HCT116 (cell line): ENCODE measurements around the gene GRAMD4. TPM values are rescaled to one million over a fixed set of nuclear protein-coding genes. Genes with fewer than 3 reads are reported as not detected.

Experiments used
- ATAC-seq: fragments of 200-7000 bp; cut with Tn5 transposase; 2 replicates; pipeline ENCODE4 v1.9.1; 2020; ENCODE audit warnings: mild to moderate bottlenecking, moderate library complexity
- BruUV-seq: library from RNA; stranded (reverse); fragments of 400-500 nt; replicated peaks from 2 replicates; lab custom pipeline; 2021; lab: Mats Ljungman, UMichigan
- CTCF ChIA-PET: fragments of 300-600 bp; sonication (Branson Sonifier 250); formaldehyde crosslinking; loops from one replicate; lab custom pipeline; 2021; ENCODE audit warnings: antibody characterized with exemption; lab: Charles Lee
- POLR2A ChIA-PET: fragments of 300-600, 350-600 bp; sonication (Branson Sonifier 250); formaldehyde crosslinking; loops from one replicate; lab custom pipeline; 2021; ENCODE audit warnings: antibody characterized with exemption; lab: Charles Lee
- RAD21 ChIA-PET, 2 experiments: fragments of 300-600 bp; sonication (Branson Sonifier 250); formaldehyde crosslinking; loops; one replicate each; lab custom pipeline; 2023; ENCODE audit warnings: low total read pairs in 2 of 2; ENCODE audit not compliant: uncharacterized antibody in 2 of 2, unreplicated experiment in 2 of 2, low non-redundant PET in 1 of 2; lab: Charles Lee
- DNase-seq: peaks from one replicate; pipeline ENCODE4 v3.0.0-alpha.2; 2010; ENCODE audit warnings: low read depth, low spot score
- H2AFZ ChIP-seq: fragments of 200-600 bp; shearing (Covaris generic), sonication (generic); 2 replicates; pipeline ENCODE4 v1.6.1; 2017; ENCODE audit warnings: low read depth, mixed run types, mixed read lengths, antibody characterized with exemption, low read length; ENCODE audit not compliant: poor library complexity, severe bottlenecking
- H3K27ac ChIP-seq: 2 replicates; pipeline ENCODE4 v1.5.1; 2012; ENCODE audit warnings: low read depth, low read length
- H3K27me3 ChIP-seq: fragments of 200-600 bp; sonication (generic); 2 replicates; pipeline ENCODE4 v1.6.1; 2016; ENCODE audit warnings: mixed run types, low read length, mixed read lengths; ENCODE audit not compliant: insufficient read depth
- H3K36me3 ChIP-seq, 2 experiments: fragments of 200-500 bp in 1 of 2; fragments of 200-600 bp in 1 of 2; sonication (Bioruptor generic) in 1 of 2; sonication (generic) in 1 of 2; 2 replicates each; pipeline versions ENCODE4 v1.5.1 to v1.6.1; 2014 to 2016; ENCODE audit warnings: low read length in 2 of 2, inconsistent platforms in 1 of 2, mixed read lengths in 1 of 2, mixed run types in 1 of 2; ENCODE audit not compliant: insufficient read depth in 2 of 2, control insufficient read depth in 1 of 2
- H3K4me1 ChIP-seq, 2 experiments: fragments of 200-600 bp in 1 of 2; sonication (generic) in 1 of 2; 2 replicates each; pipeline versions ENCODE4 v1.5.1 to v1.6.1; 2012 to 2017; ENCODE audit warnings: low read length in 2 of 2, inconsistent platforms in 1 of 2, mild to moderate bottlenecking in 1 of 2, mixed read lengths in 1 of 2, mixed run types in 1 of 2, moderate library complexity in 1 of 2; ENCODE audit not compliant: insufficient read depth in 2 of 2, control insufficient read depth in 1 of 2
- H3K4me2 ChIP-seq: fragments of 200-600 bp; sonication (generic); 2 replicates; pipeline ENCODE4 v1.6.1; 2017; ENCODE audit warnings: mixed run types, low read length, mixed read lengths
- H3K4me3 ChIP-seq, 2 experiments: fragments of 200-600 bp in 1 of 2; sonication (generic) in 1 of 2; replicated peaks in 1 of 2; 2 replicates each; pipeline ENCODE4 v1.5.1; 2011 to 2016; ENCODE audit warnings: low read length in 2 of 2, control low read depth in 1 of 2, low read depth in 1 of 2, mild to moderate bottlenecking in 1 of 2, mixed read lengths in 1 of 2, mixed run types in 1 of 2
- H3K79me2 ChIP-seq: fragments of 200-600 bp; sonication (generic); 2 replicates; pipeline ENCODE4 v1.6.1; 2017; ENCODE audit warnings: mild to moderate bottlenecking, mixed run types, low read length, moderate library complexity, mixed read lengths; ENCODE audit not compliant: insufficient read depth
- H3K9ac ChIP-seq: fragments of 200-600 bp; sonication (generic); 2 replicates; pipeline ENCODE4 v1.6.1; 2016; ENCODE audit warnings: low read length, mixed read lengths
- H3K9me2 ChIP-seq: fragments of 200-600 bp; sonication (generic), shearing (Covaris generic); 2 replicates; pipeline ENCODE4 v1.6.1; 2017; ENCODE audit warnings: mixed run types, mild to moderate bottlenecking, moderate library complexity; ENCODE audit not compliant: insufficient read depth
- H3K9me3 ChIP-seq, 2 experiments: fragments of 200-500 bp in 1 of 2; fragments of 200-600 bp in 1 of 2; sonication (Bioruptor generic) in 1 of 2; sonication (generic) in 1 of 2; 2 replicates each; pipeline ENCODE4 v1.6.1; 2014 to 2017; ENCODE audit warnings: low read length in 2 of 2, mixed read lengths in 2 of 2, inconsistent platforms in 1 of 2, low read depth in 1 of 2, mild to moderate bottlenecking in 1 of 2, mixed run types in 1 of 2, moderate library complexity in 1 of 2; ENCODE audit not compliant: control insufficient read depth in 1 of 2, insufficient read depth in 1 of 2
- H4K20me1 ChIP-seq: fragments of 200-600 bp; sonication (generic), shearing (Covaris generic); 2 replicates; pipeline ENCODE4 v1.6.1; 2017; ENCODE audit warnings: mixed run types, mild to moderate bottlenecking, moderate library complexity; ENCODE audit not compliant: insufficient read depth
- CBX3 ChIP-seq: IDR thresholded peaks from 2 replicates; pipeline ENCODE4 v1.6.1; 2012; ENCODE audit warnings: low read depth
- CEBPB ChIP-seq: IDR thresholded peaks from 2 replicates; pipeline ENCODE4 v1.6.1; 2012; ENCODE audit warnings: low read depth
- EGR1 ChIP-seq: IDR thresholded peaks from 2 replicates; pipeline ENCODE4 v1.6.1; 2012; ENCODE audit warnings: low read depth
- EZH2 ChIP-seq: fragments of 200-600 bp; sonication (generic); IDR thresholded peaks from 2 replicates; pipeline ENCODE4 v1.6.1; 2017; ENCODE audit warnings: antibody characterized with exemption, mixed run types
- JUND ChIP-seq: IDR thresholded peaks from 2 replicates; pipeline ENCODE4 v1.6.1; 2012
- POLR2A ChIP-seq: IDR thresholded peaks from 2 replicates; pipeline ENCODE4 v1.7.0; 2011; ENCODE audit warnings: borderline replicate concordance; ENCODE audit not compliant: insufficient read depth, insufficient read length; ENCODE audit errors: extremely low read depth
- POLR2AphosphoS5 ChIP-seq: IDR thresholded peaks from 2 replicates; pipeline ENCODE4 v1.6.1; 2011; ENCODE audit warnings: mild to moderate bottlenecking, low read depth, low read length, moderate library complexity
- SIN3A ChIP-seq: IDR thresholded peaks from 2 replicates; pipeline ENCODE4 v1.6.1; 2012; ENCODE audit warnings: low read depth
- SRF ChIP-seq: IDR thresholded peaks from 2 replicates; pipeline ENCODE4 v1.6.1; 2012; ENCODE audit warnings: low read depth
- ZFX ChIP-seq: fragments of 450-650 bp; IDR thresholded peaks from 2 replicates; pipeline ENCODE4 v1.6.1; 2017
- ZNF274 ChIP-seq: fragments of 200-500 bp; sonication (Bioruptor generic); IDR thresholded peaks from 2 replicates; pipeline ENCODE4 v1.6.1; 2014; ENCODE audit warnings: mild to moderate bottlenecking, low read depth, low read length, inconsistent platforms
- intact Hi-C: fragments of 100-400 bp; cut with micrococcal nuclease; formaldehyde crosslinking; loops from 2 replicates; pipeline ENCODE4 v1.10.0; 2022
- total RNA-seq: library from RNA; stranded (reverse); gene quantifications from one replicate; pipeline ENCODE4 v1.2.1, GENCODE V29; 2021; ENCODE audit not compliant: unreplicated experiment
- TF ChIP-seq, protein P1 (sequence below): IDR thresholded peaks from 2 replicates; pipeline ENCODE4 v1.6.1; 2012
- TF ChIP-seq, protein P2 (sequence below): IDR thresholded peaks from 2 replicates; pipeline ENCODE4 v1.6.1; 2012; ENCODE audit warnings: low read depth
- TF ChIP-seq, protein P3 (sequence below), 3 experiments: fragments of 200-600 bp in 1 of 3; sonication (generic) in 1 of 3; IDR thresholded peaks in 2 of 3; conservative IDR thresholded peaks in 1 of 3; 2 replicates each; pipeline ENCODE4 v1.5.1; 2012 to 2017; ENCODE audit warnings: low read depth in 2 of 3, low read length in 2 of 3, antibody characterized with exemption in 1 of 3, borderline replicate concordance in 1 of 3, control low read depth in 1 of 3, mild to moderate bottlenecking in 1 of 3, mixed read lengths in 1 of 3, mixed run types in 1 of 3, moderate library complexity in 1 of 3; ENCODE audit not compliant: insufficient read depth in 1 of 3
- TF ChIP-seq, protein P4 (sequence below): IDR thresholded peaks from 2 replicates; pipeline ENCODE4 v1.6.1; 2012

Gene GRAMD4
- total RNA-seq, 1 experiment from 2014 or later, result 25.8 TPM

DNA sequence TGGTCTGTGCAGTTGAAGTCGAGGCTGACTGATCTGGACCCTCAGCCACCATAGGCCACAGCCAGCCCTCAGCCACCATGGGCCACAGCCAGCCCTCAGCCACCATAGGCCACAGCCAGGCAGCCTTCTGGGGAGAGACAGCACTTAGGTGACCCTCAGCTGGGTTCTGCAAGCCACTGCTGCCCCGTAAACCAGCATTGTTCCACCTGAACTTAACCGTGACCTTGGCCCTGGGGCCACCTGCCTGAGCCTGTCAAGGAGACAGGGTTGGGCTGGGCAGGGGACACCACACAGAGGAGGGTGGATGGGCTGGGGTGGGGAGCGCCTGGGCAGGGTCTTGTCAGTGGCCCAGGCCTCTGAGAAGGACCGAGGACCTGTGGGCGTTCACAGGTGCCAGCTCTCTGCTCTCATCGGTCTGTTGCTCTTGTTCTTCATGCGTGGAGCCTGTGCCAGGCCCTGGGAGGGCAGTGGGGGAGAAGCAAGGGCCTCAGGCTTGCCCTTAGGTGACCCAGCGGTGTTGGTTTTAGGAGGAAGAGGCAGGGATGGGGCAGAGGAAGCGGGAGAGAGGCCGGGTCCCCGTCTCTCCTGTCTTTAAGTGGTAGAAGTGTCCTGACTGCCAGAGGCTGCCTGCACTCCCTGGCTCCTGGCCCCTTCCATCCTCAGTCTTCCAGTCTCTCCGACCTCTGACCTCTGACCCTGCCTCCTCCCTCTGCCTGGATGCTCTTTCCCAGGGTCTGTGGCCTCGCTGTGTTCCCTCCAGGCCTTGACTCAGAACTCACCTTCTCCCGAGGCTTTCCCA lies 36.9 kb downstream of the GRAMD4 start:
- BruUV-seq, result no TSS peak
- no peak overlapping the region for H3K27ac ChIP-seq
- no peak for ATAC-seq

DNA sequence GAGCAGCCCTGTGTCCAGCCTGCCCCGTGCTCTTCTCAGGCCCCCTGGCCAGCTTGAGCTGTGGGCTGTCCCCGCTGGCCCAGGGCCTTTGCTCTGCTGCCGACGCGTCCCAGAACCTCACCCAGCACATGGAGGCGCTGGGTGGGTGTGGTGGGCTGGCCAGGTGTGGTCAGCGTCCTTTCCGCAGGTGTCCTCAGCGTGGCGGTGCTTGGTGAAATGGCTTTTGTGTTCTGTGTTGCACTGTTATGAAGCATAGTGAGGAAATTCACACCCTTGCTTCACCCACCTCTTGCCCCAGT lies 37.4 kb downstream of the GRAMD4 start:
- ChIA-PET CTCF (no interaction called here), RAD21 (no interaction called here), POLR2A (no interaction called here)
- no peaks in the 10 kb centered on the region for H3K9me3 ChIP-seq
- peaks cover 23 to 25% of the 10 kb centered on the region in 2 experiments for H3K4me1 ChIP-seq
- no peak overlapping the region for H3K27ac ChIP-seq
- no peaks in the 10 kb centered on the region for H3K36me3 ChIP-seq
- intact Hi-C loops, result no loop called here
- no peak overlapping the region for H3K4me2 ChIP-seq
- no peaks in the 10 kb centered on the region for H3K9me2 ChIP-seq
- H3K4me3 ChIP-seq, result no peak overlapping the region
- DNase-seq (no peak), ATAC-seq (no peak)
- H3K9ac ChIP-seq, result no peak overlapping the region
- no TSS peak for BruUV-seq
- no peaks in the 10 kb centered on the region for H3K27me3 ChIP-seq
- H2AFZ ChIP-seq, result no peak overlapping the region
- no peaks in the 10 kb centered on the region for H3K79me2 ChIP-seq
- no peaks in the 10 kb centered on the region for H4K20me1 ChIP-seq
- TF ChIP-seq SIN3A (no peak), ZNF274 (no peak), EGR1 (no peak), ZFX (no peak), POLR2A (no peak), POLR2AphosphoS5 (no peak), JUND (no peak), CEBPB (no peak), EZH2 (no peak), SRF (no peak)
- TF ChIP-seq, protein P1, sequence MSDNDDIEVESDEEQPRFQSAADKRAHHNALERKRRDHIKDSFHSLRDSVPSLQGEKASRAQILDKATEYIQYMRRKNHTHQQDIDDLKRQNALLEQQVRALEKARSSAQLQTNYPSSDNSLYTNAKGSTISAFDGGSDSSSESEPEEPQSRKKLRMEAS, result no peak
- TF ChIP-seq, protein P2, sequence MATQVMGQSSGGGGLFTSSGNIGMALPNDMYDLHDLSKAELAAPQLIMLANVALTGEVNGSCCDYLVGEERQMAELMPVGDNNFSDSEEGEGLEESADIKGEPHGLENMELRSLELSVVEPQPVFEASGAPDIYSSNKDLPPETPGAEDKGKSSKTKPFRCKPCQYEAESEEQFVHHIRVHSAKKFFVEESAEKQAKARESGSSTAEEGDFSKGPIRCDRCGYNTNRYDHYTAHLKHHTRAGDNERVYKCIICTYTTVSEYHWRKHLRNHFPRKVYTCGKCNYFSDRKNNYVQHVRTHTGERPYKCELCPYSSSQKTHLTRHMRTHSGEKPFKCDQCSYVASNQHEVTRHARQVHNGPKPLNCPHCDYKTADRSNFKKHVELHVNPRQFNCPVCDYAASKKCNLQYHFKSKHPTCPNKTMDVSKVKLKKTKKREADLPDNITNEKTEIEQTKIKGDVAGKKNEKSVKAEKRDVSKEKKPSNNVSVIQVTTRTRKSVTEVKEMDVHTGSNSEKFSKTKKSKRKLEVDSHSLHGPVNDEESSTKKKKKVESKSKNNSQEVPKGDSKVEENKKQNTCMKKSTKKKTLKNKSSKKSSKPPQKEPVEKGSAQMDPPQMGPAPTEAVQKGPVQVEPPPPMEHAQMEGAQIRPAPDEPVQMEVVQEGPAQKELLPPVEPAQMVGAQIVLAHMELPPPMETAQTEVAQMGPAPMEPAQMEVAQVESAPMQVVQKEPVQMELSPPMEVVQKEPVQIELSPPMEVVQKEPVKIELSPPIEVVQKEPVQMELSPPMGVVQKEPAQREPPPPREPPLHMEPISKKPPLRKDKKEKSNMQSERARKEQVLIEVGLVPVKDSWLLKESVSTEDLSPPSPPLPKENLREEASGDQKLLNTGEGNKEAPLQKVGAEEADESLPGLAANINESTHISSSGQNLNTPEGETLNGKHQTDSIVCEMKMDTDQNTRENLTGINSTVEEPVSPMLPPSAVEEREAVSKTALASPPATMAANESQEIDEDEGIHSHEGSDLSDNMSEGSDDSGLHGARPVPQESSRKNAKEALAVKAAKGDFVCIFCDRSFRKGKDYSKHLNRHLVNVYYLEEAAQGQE, result no peak
- TF ChIP-seq, protein P3, sequence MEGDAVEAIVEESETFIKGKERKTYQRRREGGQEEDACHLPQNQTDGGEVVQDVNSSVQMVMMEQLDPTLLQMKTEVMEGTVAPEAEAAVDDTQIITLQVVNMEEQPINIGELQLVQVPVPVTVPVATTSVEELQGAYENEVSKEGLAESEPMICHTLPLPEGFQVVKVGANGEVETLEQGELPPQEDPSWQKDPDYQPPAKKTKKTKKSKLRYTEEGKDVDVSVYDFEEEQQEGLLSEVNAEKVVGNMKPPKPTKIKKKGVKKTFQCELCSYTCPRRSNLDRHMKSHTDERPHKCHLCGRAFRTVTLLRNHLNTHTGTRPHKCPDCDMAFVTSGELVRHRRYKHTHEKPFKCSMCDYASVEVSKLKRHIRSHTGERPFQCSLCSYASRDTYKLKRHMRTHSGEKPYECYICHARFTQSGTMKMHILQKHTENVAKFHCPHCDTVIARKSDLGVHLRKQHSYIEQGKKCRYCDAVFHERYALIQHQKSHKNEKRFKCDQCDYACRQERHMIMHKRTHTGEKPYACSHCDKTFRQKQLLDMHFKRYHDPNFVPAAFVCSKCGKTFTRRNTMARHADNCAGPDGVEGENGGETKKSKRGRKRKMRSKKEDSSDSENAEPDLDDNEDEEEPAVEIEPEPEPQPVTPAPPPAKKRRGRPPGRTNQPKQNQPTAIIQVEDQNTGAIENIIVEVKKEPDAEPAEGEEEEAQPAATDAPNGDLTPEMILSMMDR (IDR thresholded peaks at IDR 0.05 in 2 of 3, conservative IDR thresholded peaks at IDR 0.05 in 1 of 3; ENCODE audit: borderline replicate concordance in 1 of 3, insufficient read depth in 1 of 3, low read depth in 2 of 3, low read length in 2 of 3), result no peak
- TF ChIP-seq, all 23 proteins: peak for 0

More for the DNA sequence above, 36.9 kb downstream of the GRAMD4 start:
- H3K4me2 ChIP-seq, result no peak overlapping the region
- CTCF ChIA-PET, result no interaction called here
- H3K4me3 ChIP-seq, result no peak overlapping the region
- no peaks in the 10 kb centered on the region for H4K20me1 ChIP-seq
- H3K4me1 ChIP-seq, result peaks cover 22 to 23% of the 10 kb centered on the region in 2 experiments
- RAD21 ChIA-PET, result no interaction called here
- no peak overlapping the region for H2AFZ ChIP-seq
- H3K9me2 ChIP-seq, result no peaks in the 10 kb centered on the region
- no peaks in the 10 kb centered on the region for H3K27me3 ChIP-seq
- H3K9ac ChIP-seq, result no peak overlapping the region
- no peaks in the 10 kb centered on the region for H3K36me3 ChIP-seq
- POLR2A ChIA-PET, result no interaction called here
- no peak for DNase-seq
- H3K79me2 ChIP-seq, result no peaks in the 10 kb centered on the region
- H3K9me3 ChIP-seq, result no peaks in the 10 kb centered on the region
- TF ChIP-seq CEBPB, result no peak
- no peak for TF ChIP-seq POLR2AphosphoS5
- no peak for TF ChIP-seq JUND
- TF ChIP-seq, protein P4, sequence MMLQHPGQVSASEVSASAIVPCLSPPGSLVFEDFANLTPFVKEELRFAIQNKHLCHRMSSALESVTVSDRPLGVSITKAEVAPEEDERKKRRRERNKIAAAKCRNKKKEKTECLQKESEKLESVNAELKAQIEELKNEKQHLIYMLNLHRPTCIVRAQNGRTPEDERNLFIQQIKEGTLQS, result no peak
- TF ChIP-seq CBX3, result no peak
- no peak for TF ChIP-seq ZNF274
- TF ChIP-seq ZFX, result no peak
- intact Hi-C loops, result no loop called here
